NCI-H1092 (cell line): ENCODE results near the gene MCAT.

ENCODE experiments used
- DNase-seq: peaks from one replicate; lab custom pipeline; 2025; lab: John Stamatoyannopoulos, UW

MCAT gene

DNA sequence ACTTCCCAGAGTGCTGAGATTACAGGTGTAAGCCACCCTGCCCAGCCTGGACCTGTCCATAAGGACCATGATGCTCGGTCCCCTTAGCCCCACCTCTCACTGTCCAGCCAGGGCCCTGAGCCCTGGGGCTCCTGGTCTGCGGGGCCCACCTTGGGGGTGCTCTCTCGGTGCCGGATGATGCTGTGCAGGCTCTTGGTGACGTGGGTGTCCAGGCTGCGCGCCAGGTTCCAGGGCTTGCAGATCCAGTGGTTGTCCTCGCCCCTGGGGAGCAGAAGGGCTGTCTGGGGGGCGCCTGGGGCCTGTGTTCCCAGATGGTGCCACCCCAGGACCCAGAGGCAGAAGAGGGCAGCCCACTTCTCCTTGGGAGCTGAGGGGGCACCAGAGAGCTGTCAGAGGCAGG, 30.4 kb upstream of the MCAT start:
- no peak for DNase-seq

DNA sequence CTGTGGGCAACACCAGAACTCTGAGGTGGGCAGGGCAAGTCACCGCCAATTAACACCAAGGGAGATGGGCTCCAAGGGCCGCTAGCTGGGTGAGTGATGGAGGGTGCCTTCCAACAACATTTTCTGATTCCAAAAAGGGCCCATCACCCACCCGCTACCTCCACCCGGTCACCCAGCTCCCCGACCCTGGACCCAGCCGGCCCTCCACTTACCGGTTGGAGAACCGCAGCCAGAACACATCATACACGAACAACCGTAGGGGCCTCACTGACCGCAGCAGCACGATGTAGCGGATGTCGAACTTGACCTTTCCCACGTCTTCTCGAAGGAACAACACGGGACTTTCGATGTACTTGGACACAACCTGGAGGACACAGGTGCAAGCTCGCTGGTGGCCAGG, 29.0 kb upstream of the MCAT start:
- no peak for DNase-seq

- no peak for DNase-seq
These were observed 28.4 kb upstream of the MCAT start for GRCh38 chr22:43171607-43172006.

DNA sequence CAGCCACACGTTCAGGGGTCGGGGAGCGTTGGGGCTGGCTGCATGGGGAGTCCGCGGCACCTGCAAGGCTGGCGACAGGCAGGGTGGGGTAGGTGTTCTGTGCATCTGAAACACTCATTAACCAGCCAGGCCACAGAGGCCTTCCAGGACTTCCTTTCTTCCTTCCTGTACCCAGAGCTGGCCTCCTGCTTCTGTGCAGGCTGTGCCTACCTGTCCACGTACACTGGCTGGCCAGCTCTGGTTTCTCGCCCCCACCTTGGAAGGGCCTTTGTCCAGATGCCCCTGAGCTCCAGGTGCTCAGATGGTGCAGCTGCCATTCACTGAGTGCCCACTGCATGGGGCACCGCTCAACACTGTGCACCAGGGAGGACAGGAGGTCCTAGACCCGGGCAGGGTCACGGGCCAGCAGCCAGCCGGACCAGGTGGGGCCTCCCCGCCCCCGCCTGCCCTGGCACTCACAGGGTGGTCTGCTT, 27.9 kb upstream of the MCAT start:
- no peak for DNase-seq

DNA sequence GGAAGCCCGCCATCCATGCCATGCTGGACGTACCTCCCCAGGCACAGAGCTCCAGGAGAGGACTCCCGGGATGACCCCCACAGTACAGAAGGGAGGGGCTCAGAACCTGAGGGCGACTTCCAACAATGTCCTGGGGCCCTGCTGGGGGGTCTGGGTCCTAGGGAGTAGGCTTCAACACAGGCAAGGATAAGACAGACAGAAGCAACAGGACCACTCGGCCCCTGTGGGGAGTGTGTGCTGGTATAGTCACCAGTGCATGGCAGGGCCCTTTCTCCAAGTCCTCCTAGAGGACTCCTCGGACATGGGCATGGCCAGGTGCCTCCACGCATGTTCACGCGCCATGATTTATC, 26.9 kb upstream of the MCAT start:
- DNase-seq, result no peak

GRCh38 chr22:43169310-43170130, 26.3 kb upstream of the MCAT start:
- DNase-seq, result no peak

- DNase-seq, result no peak
These were observed 25.5 kb upstream of the MCAT start for GRCh38 chr22:43168471-43169309.

GRCh38 chr22:43167001-43167589, 23.9 kb upstream of the MCAT start:
- no peak for DNase-seq

DNA sequence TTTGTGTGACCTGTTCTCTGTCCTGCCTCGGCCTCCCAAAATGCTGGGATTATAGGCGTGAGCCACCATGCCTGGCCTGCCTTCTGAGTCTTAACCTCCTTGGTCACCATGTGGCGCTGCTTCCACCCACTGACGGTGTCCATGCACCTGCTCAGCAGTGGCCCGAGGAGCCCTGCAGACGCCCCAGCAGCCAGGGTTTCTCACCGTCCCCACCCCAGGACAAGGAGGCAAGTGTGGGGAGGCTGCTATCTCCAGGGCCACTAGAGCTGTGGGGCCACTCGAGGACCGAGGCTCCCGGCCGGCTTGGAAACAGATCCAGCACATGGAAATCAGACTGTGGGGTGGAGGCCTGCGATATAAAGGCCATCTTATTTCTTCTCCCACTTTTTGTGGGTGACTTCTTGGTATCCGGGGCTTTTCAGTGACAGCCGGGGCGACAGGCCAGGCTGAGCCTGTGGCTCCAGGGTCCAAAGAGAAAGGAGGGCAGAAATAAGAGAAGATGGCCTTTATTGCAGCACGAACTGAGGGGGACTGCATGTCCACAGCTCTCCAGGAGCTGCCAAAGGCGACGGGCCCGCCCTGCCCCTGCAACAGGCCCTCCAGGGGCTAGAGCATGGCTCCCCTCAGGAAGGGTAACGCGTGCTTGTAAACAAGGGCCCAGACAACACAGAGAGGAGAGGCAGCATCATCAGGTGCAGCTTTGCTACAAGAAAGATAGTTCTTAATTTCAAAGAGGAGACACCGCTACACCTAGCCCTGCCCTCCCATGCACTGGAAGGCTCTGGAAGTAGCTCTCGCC, 23.1 kb upstream of the MCAT start:
- no peak for DNase-seq

DNA sequence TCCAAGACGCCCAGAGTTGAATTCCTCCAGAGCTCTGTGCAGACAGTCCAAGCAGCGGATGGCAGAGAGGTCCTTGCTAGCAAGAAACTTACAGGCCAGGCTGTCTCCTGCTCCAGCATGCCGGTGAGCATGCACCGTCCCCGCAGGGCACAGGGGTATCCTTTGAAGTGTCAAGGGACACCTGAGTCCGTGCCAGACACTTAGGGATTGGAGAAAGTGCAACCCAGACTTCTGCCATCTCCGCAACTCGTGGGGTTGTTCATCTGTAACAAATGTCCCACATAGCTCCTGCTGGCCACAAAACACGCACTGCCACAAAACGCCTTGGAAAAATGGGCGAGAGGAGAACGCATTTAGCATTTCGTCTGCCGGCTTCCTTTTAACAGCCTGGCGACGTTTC, 21.4 kb upstream of the MCAT start:
- DNase-seq, result no peak

- DNase-seq, result no peak
These were observed 20.1 kb upstream of the MCAT start for GRCh38 chr22:43163241-43163795.

DNA sequence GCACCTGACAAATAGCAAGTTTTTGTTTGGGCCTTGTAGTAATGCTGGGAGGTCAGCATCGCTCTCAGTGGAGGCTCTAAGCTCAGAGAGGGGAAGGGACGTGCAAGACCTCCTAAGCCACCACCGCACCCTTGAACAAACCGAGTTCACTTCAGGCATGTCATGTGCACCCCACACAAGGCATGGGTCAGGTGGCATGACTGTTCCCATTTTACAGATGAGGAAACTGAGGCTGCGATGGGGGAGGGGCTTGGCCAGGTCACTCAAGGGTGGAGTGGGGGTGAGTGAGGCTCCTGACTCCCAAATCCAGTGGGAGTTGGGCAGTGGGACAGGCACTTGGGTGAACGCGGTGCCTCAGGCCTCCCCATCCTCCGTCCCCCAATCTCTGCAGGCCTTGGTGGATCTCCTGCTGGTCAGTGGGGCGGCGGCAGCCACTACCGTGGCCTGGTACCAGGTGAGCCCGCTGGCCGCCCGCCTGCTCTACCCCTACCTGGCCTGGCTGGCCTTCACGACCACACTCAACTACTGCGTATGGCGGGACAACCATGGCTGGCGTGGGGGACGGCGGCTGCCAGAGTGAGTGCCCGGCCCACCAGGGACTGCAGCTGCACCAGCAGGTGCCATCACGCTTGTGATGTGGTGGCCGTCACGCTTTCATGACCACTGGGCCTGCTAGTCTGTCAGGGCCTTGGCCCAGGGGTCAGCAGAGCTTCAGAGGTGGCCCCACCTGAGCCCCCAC, 19.4 kb upstream of the MCAT start:
- no peak for DNase-seq

- DNase-seq, result no peak
These were observed 17.4 kb upstream of the MCAT start for GRCh38 chr22:43160497-43161126.

DNA sequence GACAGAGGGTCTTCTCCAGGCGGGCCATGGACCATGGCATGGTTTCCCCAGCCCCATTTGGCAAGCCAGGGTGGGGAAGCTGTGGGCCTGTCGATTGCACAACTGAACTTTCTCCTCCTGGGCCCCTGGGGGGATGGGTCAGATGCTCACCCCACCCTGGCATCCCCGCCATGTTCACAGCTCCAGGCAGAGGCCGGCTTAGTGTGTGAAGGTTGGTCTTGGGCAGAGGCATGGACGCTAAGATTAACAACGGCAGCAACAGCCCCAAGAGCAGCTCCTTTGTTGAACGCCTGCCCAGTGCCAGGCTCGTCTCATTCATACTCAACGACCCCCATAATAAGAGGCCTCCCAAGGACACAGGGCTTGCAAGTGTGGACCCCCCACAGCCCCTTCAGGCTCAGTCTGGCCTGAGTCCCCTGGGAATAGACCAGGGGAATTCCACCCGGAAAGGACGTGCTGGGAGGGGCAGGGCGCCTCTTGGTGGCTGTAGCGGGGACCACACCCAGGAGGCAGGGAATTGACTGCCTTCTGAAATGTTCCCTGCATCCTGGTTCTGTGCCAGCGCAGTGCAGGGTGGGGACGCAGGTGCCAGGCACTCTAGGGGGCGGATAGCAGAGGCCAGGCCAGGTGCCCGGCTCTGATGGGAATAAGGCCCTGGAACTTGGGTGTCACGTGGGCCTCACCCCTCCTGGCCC, 16.4 kb upstream of the MCAT start:
- no peak for DNase-seq

GRCh38 chr22:43158778-43159483, 15.7 kb upstream of the MCAT start:
- DNase-seq, result no peak

DNA sequence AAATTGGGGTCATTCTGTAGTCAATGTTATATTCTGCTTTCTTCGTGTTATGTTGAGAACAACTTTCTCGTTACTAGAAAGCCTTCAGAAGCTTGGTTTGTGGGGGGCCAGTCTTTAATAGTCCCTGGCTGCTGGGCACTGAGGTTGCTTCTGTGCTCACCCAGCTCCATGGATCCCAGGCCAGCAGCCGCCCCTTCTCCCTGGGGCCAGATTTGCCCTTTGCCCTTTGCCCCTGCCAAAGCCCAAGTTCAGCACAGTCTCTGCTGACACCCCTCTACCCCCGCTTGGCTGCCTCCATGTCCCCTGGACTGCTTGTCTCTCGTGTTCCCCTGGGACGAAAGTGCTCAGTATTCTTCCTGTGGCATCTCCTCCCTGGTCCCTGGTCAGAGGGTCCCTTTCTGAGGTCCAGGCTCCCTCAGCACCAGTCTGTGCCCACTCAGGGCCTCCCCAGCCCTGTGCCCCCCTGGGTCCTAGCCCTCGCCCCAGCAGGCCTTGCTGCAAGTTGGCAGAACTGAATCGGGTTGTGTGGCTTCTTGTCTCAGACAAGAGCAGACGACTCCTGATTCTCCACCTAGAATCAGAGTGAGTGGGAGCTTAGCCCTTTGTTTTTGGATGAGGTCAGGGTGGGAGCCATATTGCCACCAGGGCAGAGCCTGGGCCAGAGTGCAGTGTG, 14.8 kb upstream of the MCAT start:
- DNase-seq, result no peak

DNA sequence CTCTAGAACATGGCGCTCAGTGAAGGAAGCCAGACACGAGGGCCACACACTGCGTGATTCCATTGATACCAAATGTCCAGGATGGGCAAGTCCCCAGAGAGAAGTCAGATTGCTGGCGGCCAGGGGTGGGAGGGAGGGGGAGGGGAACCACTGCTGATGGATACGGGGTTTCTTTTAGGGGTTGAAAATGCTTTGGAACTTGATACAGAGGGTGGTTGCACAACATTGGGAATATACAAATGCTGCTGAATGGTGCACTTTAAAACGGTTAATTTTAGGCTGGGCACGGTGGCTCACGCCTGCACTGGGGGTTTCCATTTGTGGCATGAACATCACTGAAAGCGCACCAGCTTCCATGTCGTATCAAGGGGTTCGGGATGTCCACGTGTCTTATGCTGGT, 13.2 kb upstream of the MCAT start:
- DNase-seq, result no peak

DNA sequence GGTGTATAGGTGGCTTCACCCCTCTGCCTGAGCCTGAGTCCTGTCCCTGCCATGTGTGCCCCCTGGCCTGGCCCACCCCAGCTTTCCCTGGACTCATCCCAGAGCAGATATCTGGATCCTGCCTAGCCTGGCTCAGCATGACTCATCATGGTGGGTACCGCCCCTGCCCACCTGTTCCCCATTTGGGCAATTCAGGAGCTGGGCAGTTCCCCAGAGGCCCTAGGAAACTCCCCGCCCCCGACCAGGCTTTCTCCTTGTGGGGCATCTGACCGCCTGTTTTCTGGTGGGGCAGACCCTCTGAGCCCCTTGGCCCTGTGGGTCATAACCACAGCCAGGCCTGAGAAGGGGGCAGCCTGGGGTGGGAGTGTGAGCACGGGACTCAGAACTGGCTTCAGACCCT, 12.6 kb upstream of the MCAT start:
- no peak for DNase-seq
